ENCODE data around the gene RASA3. TPM values are rescaled to one million over a fixed set of nuclear protein-coding genes. Genes with fewer than 3 reads are reported as not detected.

The RASA3 gene
- total and polyA plus RNA-seq, 2 of the 4 experiments (the other 2 are of a cell fraction), result 21.0 to 31.4 TPM

DNA sequence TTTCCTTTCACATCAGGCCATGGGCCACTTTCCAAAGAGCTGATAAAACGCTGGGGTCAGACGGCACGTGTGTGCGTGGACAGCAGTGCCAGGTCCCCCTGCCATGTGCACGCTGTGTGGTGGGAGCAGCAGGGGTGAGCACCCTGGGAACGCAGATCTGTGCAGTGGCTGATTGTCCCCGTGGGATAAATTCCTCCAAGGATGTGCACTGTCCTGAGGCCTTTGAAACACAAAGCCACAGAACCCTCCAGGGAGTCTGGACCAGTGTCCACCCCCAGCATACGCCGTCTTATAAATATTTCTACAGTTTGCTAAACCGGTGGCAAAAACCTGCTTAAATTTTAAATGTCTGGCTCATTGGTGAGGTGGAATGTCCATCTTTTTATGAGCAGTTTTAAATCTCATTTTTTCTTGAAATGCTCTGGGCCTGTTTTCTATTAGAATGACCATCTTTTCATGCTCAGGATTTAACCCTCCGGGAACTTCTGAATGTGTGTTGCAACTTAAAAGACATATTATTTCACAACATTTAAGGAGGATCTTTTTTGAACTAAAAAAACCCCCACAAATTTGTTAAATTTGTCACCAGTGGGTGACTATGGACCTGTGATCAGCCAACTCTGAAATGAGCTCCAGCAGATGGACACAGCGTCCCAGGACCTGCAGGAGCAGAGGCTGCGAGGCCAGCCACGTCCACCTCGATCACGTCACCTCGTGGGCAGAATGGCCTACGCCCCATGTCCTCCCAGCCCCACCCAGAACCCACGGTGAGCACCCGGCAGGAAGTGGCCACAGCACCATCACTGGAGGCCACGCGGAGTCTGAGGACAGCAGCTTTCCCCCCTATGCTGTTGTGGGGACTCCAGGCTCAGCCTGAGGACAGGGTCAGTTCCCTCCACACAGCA, 68.6 kb downstream of the RASA3 start (continued):
- no peak for TF ChIP-seq CTCF (conservative IDR thresholded peaks at IDR 0.05; ENCODE audit: low read depth, low read length)

DNA sequence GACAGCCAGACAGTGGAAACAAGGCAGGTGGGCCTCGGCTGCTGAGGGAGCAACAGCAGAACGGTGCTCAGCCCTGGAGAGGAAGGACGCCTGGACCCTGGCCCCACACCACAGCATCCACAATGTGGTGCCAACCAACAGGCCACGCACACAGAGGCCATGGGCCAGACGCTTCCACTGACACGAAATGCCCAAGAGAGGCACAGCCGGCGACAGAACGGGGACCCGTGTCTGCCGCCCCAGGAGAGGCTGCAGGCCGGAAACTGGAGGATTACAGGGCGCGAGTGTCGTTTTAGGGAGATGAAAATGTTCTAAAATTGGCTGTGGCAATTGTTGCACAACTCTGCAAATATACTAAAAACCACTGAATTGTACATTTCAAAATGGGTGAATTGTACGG, 69.7 kb downstream of the RASA3 start:
- POLR2A ChIA-PET (ENCODE audit: unreplicated experiment), result no interaction called here
- Histone ChIP-seq H4K91ac (ENCODE audit: insufficient read depth, low read depth, low read length) (0 out of 2 replicates have a peak overlapping the region, but pooled peaks have one; percentile 39), H3K9me1 (ENCODE audit: insufficient read depth, low read length) (peaks cover 26% of the 10 kb centered on the region), H3K18ac (ENCODE audit: low read depth, low read length) (no peak overlapping the region; the same call in 1 of the 2 replicates), H3K4me3 (ENCODE audit: insufficient read depth, low read depth, low read length) (no peak overlapping the region), H3K4me2 (ENCODE audit: low read depth, low read length) (no peak overlapping the region), H3K4ac (ENCODE audit: low read depth, low read length) (peak overlapping the region; percentile 39), H3K9ac (ENCODE audit: low read depth, low read length) (no peak overlapping the region), H3K4me1 (ENCODE audit: control insufficient read depth, insufficient read depth, low read length) (peaks cover 41% of the 10 kb centered on the region), H3K23ac (ENCODE audit: low read depth, low read length) (no peak overlapping the region), H2BK15ac (ENCODE audit: low read depth, low read length) (0 out of 3 replicates have a peak overlapping the region, but pooled peaks have one; percentile 17), H4K8ac (ENCODE audit: low read depth in 2 of 2, low read length in 2 of 2) (peak overlapping the region in 1 of 2 experiments; percentile 27; a peak in 1 of 4 replicates), H2BK5ac (ENCODE audit: low read depth, low read length, poor library complexity, severe bottlenecking) (peak overlapping the region; percentile 36), H3K9me3 (ENCODE audit: control insufficient read depth, insufficient read depth, low read length) (no peaks in the 10 kb centered on the region), H3K79me1 (ENCODE audit: low read depth in 1 of 2, low read length in 2 of 2) (peaks cover 9 to 74% of the 10 kb centered on the region in 2 experiments; a peak in 3 of 4 replicates), H4K5ac (ENCODE audit: low read depth, low read length) (no peak overlapping the region; the same call in 1 of the 2 replicates), H2AK5ac (ENCODE audit: low read depth, low read length) (peak overlapping the region; percentile 93), H2AK9ac (replicated peaks; ENCODE audit: low read depth, low read length, poor library complexity) (no peak overlapping the region), H4K20me1 (ENCODE audit: insufficient read depth, low read length) (peaks cover 35% of the 10 kb centered on the region), H3K27me3 (ENCODE audit: control insufficient read depth, insufficient read depth, low read length) (no peaks in the 10 kb centered on the region), H3K27ac (ENCODE audit: insufficient read depth, low read length) (peak overlapping the region; percentile 71), H3K14ac (replicated peaks; ENCODE audit: low read depth, low read length) (peak overlapping the region; percentile 35; the same call in 1 of the 2 replicates), H3K36me3 (ENCODE audit: control insufficient read depth, insufficient read depth, low read length) (peaks cover 14% of the 10 kb centered on the region; the same call in 1 of the 2 replicates), H3K56ac (ENCODE audit: extremely low read depth, insufficient read depth, low read length) (no peak overlapping the region), H2BK20ac (ENCODE audit: low read depth, low read length) (no peak overlapping the region), H2BK120ac (ENCODE audit: low read depth, low read length) (peak overlapping the region; percentile 27), H2AFZ (replicated peaks; ENCODE audit: low read length, poor library complexity) (no peak overlapping the region)
- in situ Hi-C loops (cut with MboI; ENCODE audit: low sequenced_read_pairs), result no loop called here
- TF ChIP-seq CHD1 (IDR thresholded peaks at IDR 0.05; ENCODE audit: low read depth, low read length) (no peak), BHLHE40 (IDR thresholded peaks at IDR 0.05; ENCODE audit: low read depth, low read length) (no peak), MAFK (IDR thresholded peaks at IDR 0.05; ENCODE audit: low read depth, low read length) (no peak), CEBPB (IDR thresholded peaks at IDR 0.05; ENCODE audit: low read depth, low read length) (peak; percentile 80), RAD21 (IDR thresholded peaks at IDR 0.05; ENCODE audit: low read length) (no peak), ELK1 (IDR thresholded peaks at IDR 0.05; ENCODE audit: borderline replicate concordance, low read depth, low read length) (no peak)
- no peak for ATAC-seq (ENCODE audit: low read depth)
- BruUV-seq (replicated peaks), result no TSS peak
- 80% methylated on average over 2 of the region's 16 CpGs; no CpG with 5 or more reads in 1 of the 2 experiments for WGBS, 2 experiments (ENCODE audit: extremely low coverage in 2 of 2, insufficient read length in 1 of 2)
- dilution Hi-C loops (cut with HindIII; ENCODE audit: low sequenced_read_pairs, unreplicated experiment), result no loop called here
- CTCF ChIA-PET, result interaction anchor here (1.3 kb wide), 1 partner anchor 13 kb away, joined by 3 read pairs; no protein-coding TSS in a partner anchor
- intact Hi-C loops (cut with micrococcal nuclease), result no loop called here
- DNase-seq, result no peak

Measured in IMR-90 (cell line).